HEK293 (cell line): ENCODE results near the gene PTPRN2.

ENCODE experiments used
- CTCF ChIA-PET: fragments of 350-600 bp; formaldehyde crosslinking; extraction: SDS; loops from one replicate; lab custom pipeline; 2021; ENCODE audit warnings: antibody characterized with exemption; lab: Yijun Ruan, JAX
- POLR2A ChIA-PET: fragments of 300-600 bp; formaldehyde crosslinking; extraction: SDS; loops from one replicate; lab custom pipeline; 2020; ENCODE audit warnings: antibody characterized with exemption, inconsistent platforms; lab: Yijun Ruan, JAX
- H3K27ac ChIP-seq: fragments of 200-500 bp; sonication (Bioruptor generic); 2 replicates; pipeline ENCODE4 v1.5.1; 2014; ENCODE audit warnings: low read depth, low read length, control low read depth, inconsistent platforms; ENCODE audit errors: extremely low read depth
- H3K36me3 ChIP-seq, 2 experiments: fragments of 200-500 bp in 1 of 2; sonication (Bioruptor generic) in 1 of 2; 1 replicate in 1 of 2; 2 replicates in 1 of 2; pipeline ENCODE4 v1.5.1; 2014 to 2017; ENCODE audit warnings: inconsistent platforms in 2 of 2, low read length in 2 of 2; ENCODE audit not compliant: control insufficient read depth in 2 of 2, insufficient read depth in 1 of 2
- H3K4me1 ChIP-seq: fragments of 200-500 bp; sonication (Bioruptor generic); 2 replicates; pipeline ENCODE4 v1.5.1; 2014; ENCODE audit warnings: mild to moderate bottlenecking, low read length, inconsistent platforms; ENCODE audit not compliant: control insufficient read depth, insufficient read depth
- H3K4me3 ChIP-seq: 2 replicates; pipeline ENCODE4 v1.5.1; 2011; ENCODE audit warnings: low read depth, mild to moderate bottlenecking, control low read depth, low read length, moderate library complexity
- H3K9me3 ChIP-seq: fragments of 200-500 bp; sonication (Bioruptor generic); 2 replicates; pipeline ENCODE4 v1.5.1; 2014; ENCODE audit warnings: low read depth, low read length, inconsistent platforms; ENCODE audit not compliant: control insufficient read depth, insufficient read depth
- EGR2 ChIP-seq: fragments of 450-650 bp; formaldehyde crosslinking; IDR thresholded peaks from 2 replicates; pipeline ENCODE4 v1.5.1; 2016; ENCODE audit warnings: low read depth, missing biosample characterization, missing genetic modification characterization
- GFI1B ChIP-seq: fragments of 450-650 bp; formaldehyde crosslinking; IDR thresholded peaks from 2 replicates; pipeline ENCODE4 v1.5.1; 2016; ENCODE audit warnings: missing biosample characterization, missing genetic modification characterization
- KLF1 ChIP-seq: fragments of 450-650 bp; formaldehyde crosslinking; IDR thresholded peaks from 2 replicates; pipeline ENCODE4 v1.5.1; 2016; ENCODE audit warnings: missing biosample characterization, missing genetic modification characterization
- RBAK ChIP-seq: fragments of 450-650 bp; formaldehyde crosslinking; IDR thresholded peaks from 2 replicates; pipeline ENCODE4 v1.5.1; 2016; ENCODE audit warnings: missing biosample characterization, missing genetic modification characterization
- TRIM28 ChIP-seq: IDR thresholded peaks from 2 replicates; pipeline ENCODE4 v1.6.1; 2011; ENCODE audit warnings: low read length, control low read depth, borderline replicate concordance
- ZBTB17 ChIP-seq: fragments of 450-650 bp; formaldehyde crosslinking; IDR thresholded peaks from 2 replicates; pipeline ENCODE4 v1.5.1; 2016; ENCODE audit warnings: missing biosample characterization, missing genetic modification characterization
- ZNF211 ChIP-seq: fragments of 450-650 bp; formaldehyde crosslinking; IDR thresholded peaks from 2 replicates; pipeline ENCODE4 v1.5.1; 2016; ENCODE audit warnings: low read depth, missing biosample characterization, missing genetic modification characterization
- ZNF521 ChIP-seq: fragments of 450-650 bp; formaldehyde crosslinking; IDR thresholded peaks from 2 replicates; pipeline ENCODE4 v1.5.1; 2017; ENCODE audit warnings: missing biosample characterization, mild to moderate bottlenecking, missing genetic modification characterization
- ZNF558 ChIP-seq: fragments of 450-650 bp; formaldehyde crosslinking; IDR thresholded peaks from 2 replicates; pipeline ENCODE4 v1.5.1; 2016; ENCODE audit warnings: missing biosample characterization, missing genetic modification characterization
- ZNF776 ChIP-seq: fragments of 450-650 bp; formaldehyde crosslinking; IDR thresholded peaks from 2 replicates; pipeline ENCODE4 v1.5.0; 2017; ENCODE audit warnings: missing biosample characterization, missing genetic modification characterization, borderline replicate concordance
- TF ChIP-seq, protein P1 (sequence below): fragments of 450-650 bp; formaldehyde crosslinking; IDR thresholded peaks from 2 replicates; pipeline ENCODE4 v1.5.1; 2016; ENCODE audit warnings: missing biosample characterization, missing genetic modification characterization
- TF ChIP-seq, protein P2 (sequence below): fragments of 450-650 bp; formaldehyde crosslinking; conservative IDR thresholded peaks from 2 replicates; pipeline ENCODE4 v1.5.1; 2016; ENCODE audit warnings: low read depth, missing biosample characterization, missing genetic modification characterization
- TF ChIP-seq, protein P3 (sequence below): fragments of 450-650 bp; formaldehyde crosslinking; IDR thresholded peaks from 2 replicates; pipeline ENCODE4 v1.5.1; 2017; ENCODE audit warnings: missing biosample characterization, missing genetic modification characterization
- TF ChIP-seq, protein P4 (sequence below): fragments of 450-650 bp; formaldehyde crosslinking; IDR thresholded peaks from 2 replicates; pipeline ENCODE4 v1.5.1; 2016; ENCODE audit warnings: missing biosample characterization, missing genetic modification characterization, low read depth
- TF ChIP-seq, protein P5 (sequence below): fragments of 450-650 bp; formaldehyde crosslinking; IDR thresholded peaks from 2 replicates; pipeline ENCODE4 v1.5.1; 2016; ENCODE audit warnings: missing biosample characterization, missing genetic modification characterization
- TF ChIP-seq, protein P6 (sequence below): fragments of 450-650 bp; formaldehyde crosslinking; IDR thresholded peaks from 2 replicates; pipeline ENCODE4 v1.5.1; 2016; ENCODE audit warnings: missing biosample characterization, missing genetic modification characterization
- TF ChIP-seq, protein P7 (sequence below): fragments of 450-650 bp; formaldehyde crosslinking; IDR thresholded peaks from 2 replicates; pipeline ENCODE4 v1.5.1; 2016; ENCODE audit warnings: missing biosample characterization, missing genetic modification characterization

The PTPRN2 gene

DNA sequence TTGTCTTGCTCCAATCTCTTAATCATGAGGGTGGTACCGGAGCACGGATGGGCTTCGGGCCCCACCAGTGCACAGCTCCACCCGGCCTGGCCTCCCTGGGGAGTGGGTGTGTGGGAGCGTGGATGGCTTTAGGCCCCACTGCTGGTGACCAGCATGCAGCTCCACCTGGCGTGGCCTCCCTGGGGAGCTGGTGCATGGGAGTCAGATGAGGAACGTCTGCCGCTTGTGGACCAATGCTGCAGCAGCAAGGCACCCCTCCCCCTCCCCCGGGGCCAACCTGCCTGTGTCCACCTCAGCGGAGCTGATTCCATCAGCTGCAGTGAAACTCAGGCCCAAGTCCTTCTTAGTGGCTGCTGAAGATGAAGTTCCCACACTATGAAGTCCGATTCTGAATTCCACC is 511.4 kb downstream of the PTPRN2 start:
- no peaks in the 10 kb centered on the region for H3K9me3 ChIP-seq
- POLR2A ChIA-PET, result no interaction called here

More for the DNA sequence above, 511.4 kb downstream of the PTPRN2 start:
- CTCF ChIA-PET, result interaction anchor here (0.5 kb wide), 1 partner anchor 608 kb away, joined by 3 read pairs; no protein-coding TSS in a partner anchor
- H3K27ac ChIP-seq, result no peak overlapping the region
- H3K4me3 ChIP-seq, result no peak overlapping the region
- H3K36me3 ChIP-seq, result no peaks in the 10 kb centered on the region
- H3K4me1 ChIP-seq, result no peaks in the 10 kb centered on the region
- TF ChIP-seq, protein P1, sequence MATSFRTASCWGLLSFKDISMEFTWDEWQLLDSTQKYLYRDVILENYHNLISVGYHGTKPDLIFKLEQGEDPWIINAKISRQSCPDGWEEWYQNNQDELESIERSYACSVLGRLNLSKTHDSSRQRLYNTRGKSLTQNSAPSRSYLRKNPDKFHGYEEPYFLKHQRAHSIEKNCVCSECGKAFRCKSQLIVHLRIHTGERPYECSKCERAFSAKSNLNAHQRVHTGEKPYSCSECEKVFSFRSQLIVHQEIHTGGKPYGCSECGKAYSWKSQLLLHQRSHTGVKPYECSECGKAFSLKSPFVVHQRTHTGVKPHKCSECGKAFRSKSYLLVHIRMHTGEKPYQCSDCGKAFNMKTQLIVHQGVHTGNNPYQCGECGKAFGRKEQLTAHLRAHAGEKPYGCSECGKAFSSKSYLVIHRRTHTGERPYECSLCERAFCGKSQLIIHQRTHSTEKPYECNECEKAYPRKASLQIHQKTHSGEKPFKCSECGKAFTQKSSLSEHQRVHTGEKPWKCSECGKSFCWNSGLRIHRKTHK (tag by site-specific recombination), result no peak
- TF ChIP-seq ZNF558 (tag by site-specific recombination), result no peak
- TF ChIP-seq, protein P2, sequence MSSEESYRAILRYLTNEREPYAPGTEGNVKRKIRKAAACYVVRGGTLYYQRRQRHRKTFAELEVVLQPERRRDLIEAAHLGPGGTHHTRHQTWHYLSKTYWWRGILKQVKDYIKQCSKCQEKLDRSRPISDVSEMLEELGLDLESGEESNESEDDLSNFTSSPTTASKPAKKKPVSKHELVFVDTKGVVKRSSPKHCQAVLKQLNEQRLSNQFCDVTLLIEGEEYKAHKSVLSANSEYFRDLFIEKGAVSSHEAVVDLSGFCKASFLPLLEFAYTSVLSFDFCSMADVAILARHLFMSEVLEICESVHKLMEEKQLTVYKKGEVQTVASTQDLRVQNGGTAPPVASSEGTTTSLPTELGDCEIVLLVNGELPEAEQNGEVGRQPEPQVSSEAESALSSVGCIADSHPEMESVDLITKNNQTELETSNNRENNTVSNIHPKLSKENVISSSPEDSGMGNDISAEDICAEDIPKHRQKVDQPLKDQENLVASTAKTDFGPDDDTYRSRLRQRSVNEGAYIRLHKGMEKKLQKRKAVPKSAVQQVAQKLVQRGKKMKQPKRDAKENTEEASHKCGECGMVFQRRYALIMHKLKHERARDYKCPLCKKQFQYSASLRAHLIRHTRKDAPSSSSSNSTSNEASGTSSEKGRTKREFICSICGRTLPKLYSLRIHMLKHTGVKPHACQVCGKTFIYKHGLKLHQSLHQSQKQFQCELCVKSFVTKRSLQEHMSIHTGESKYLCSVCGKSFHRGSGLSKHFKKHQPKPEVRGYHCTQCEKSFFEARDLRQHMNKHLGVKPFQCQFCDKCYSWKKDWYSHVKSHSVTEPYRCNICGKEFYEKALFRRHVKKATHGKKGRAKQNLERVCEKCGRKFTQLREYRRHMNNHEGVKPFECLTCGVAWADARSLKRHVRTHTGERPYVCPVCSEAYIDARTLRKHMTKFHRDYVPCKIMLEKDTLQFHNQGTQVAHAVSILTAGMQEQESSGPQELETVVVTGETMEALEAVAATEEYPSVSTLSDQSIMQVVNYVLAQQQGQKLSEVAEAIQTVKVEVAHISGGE, result no peak
- no peak for TF ChIP-seq ZNF211 (tag by site-specific recombination)
- no peak for TF ChIP-seq KLF1 (tag by site-specific recombination)
- TF ChIP-seq, protein P3, sequence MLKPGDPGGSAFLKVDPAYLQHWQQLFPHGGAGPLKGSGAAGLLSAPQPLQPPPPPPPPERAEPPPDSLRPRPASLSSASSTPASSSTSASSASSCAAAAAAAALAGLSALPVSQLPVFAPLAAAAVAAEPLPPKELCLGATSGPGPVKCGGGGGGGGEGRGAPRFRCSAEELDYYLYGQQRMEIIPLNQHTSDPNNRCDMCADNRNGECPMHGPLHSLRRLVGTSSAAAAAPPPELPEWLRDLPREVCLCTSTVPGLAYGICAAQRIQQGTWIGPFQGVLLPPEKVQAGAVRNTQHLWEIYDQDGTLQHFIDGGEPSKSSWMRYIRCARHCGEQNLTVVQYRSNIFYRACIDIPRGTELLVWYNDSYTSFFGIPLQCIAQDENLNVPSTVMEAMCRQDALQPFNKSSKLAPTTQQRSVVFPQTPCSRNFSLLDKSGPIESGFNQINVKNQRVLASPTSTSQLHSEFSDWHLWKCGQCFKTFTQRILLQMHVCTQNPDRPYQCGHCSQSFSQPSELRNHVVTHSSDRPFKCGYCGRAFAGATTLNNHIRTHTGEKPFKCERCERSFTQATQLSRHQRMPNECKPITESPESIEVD, result no peak
- TF ChIP-seq, protein P4, sequence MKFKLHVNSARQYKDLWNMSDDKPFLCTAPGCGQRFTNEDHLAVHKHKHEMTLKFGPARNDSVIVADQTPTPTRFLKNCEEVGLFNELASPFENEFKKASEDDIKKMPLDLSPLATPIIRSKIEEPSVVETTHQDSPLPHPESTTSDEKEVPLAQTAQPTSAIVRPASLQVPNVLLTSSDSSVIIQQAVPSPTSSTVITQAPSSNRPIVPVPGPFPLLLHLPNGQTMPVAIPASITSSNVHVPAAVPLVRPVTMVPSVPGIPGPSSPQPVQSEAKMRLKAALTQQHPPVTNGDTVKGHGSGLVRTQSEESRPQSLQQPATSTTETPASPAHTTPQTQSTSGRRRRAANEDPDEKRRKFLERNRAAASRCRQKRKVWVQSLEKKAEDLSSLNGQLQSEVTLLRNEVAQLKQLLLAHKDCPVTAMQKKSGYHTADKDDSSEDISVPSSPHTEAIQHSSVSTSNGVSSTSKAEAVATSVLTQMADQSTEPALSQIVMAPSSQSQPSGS (tag by site-specific recombination), result no peak
- TF ChIP-seq, protein P5, sequence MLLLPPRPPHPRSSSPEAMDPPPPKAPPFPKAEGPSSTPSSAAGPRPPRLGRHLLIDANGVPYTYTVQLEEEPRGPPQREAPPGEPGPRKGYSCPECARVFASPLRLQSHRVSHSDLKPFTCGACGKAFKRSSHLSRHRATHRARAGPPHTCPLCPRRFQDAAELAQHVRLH (tag by site-specific recombination), result no peak
- TF ChIP-seq EGR2 (tag by site-specific recombination), result no peak
- no peak for TF ChIP-seq TRIM28
- TF ChIP-seq, protein P6, sequence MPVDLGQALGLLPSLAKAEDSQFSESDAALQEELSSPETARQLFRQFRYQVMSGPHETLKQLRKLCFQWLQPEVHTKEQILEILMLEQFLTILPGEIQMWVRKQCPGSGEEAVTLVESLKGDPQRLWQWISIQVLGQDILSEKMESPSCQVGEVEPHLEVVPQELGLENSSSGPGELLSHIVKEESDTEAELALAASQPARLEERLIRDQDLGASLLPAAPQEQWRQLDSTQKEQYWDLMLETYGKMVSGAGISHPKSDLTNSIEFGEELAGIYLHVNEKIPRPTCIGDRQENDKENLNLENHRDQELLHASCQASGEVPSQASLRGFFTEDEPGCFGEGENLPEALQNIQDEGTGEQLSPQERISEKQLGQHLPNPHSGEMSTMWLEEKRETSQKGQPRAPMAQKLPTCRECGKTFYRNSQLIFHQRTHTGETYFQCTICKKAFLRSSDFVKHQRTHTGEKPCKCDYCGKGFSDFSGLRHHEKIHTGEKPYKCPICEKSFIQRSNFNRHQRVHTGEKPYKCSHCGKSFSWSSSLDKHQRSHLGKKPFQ (tag by site-specific recombination), result no peak
- TF ChIP-seq ZNF776 (tag by site-specific recombination), result no peak
- TF ChIP-seq GFI1B (tag by site-specific recombination), result no peak
- TF ChIP-seq RBAK, result no peak
- no peak for TF ChIP-seq ZNF521
- TF ChIP-seq, protein P7, sequence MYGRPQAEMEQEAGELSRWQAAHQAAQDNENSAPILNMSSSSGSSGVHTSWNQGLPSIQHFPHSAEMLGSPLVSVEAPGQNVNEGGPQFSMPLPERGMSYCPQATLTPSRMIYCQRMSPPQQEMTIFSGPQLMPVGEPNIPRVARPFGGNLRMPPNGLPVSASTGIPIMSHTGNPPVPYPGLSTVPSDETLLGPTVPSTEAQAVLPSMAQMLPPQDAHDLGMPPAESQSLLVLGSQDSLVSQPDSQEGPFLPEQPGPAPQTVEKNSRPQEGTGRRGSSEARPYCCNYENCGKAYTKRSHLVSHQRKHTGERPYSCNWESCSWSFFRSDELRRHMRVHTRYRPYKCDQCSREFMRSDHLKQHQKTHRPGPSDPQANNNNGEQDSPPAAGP (tag by site-specific recombination), result no peak
- no peak for TF ChIP-seq ZBTB17
